ENCODE results near the gene CLEC4E. TPM values are rescaled to one million over a fixed set of nuclear protein-coding genes. Genes with fewer than 3 reads are reported as not detected.

Gene CLEC4E
- total RNA-seq, 1 donor, result not detected

GRCh38 chr12:8527250-8528130 lies 13.2 kb downstream of the CLEC4E start:
- Histone ChIP-seq H3K4me1 (ENCODE audit: insufficient read depth, low read length) (no peaks in the 10 kb centered on the region), H3K27me3 (ENCODE audit: insufficient read depth, low read length) (no peaks in the 10 kb centered on the region), H3K36me3 (ENCODE audit: insufficient read depth, low read length) (no peaks in the 10 kb centered on the region), H3K27ac (ENCODE audit: low read depth, low read length) (no peak overlapping the region), H3K79me2 (ENCODE audit: insufficient read depth, low read length) (no peaks in the 10 kb centered on the region), H3K4me3 (ENCODE audit: insufficient read depth, low read length) (no peak overlapping the region), H3K9me3 (ENCODE audit: low read depth, low read length) (no peaks in the 10 kb centered on the region), H3K4me2 (ENCODE audit: insufficient read depth, low read length) (no peak overlapping the region), H2AFZ (ENCODE audit: low read length) (no peak overlapping the region), H4K20me1 (ENCODE audit: insufficient read depth, low read length) (no peaks in the 10 kb centered on the region)
- DNase-seq (ENCODE audit: insufficient read length, low spot score, missing footprints), result no peak
- no peak for TF ChIP-seq CTCF (IDR thresholded peaks at IDR 0.05; ENCODE audit: extremely low read depth, low read depth, low read length)

DNA sequence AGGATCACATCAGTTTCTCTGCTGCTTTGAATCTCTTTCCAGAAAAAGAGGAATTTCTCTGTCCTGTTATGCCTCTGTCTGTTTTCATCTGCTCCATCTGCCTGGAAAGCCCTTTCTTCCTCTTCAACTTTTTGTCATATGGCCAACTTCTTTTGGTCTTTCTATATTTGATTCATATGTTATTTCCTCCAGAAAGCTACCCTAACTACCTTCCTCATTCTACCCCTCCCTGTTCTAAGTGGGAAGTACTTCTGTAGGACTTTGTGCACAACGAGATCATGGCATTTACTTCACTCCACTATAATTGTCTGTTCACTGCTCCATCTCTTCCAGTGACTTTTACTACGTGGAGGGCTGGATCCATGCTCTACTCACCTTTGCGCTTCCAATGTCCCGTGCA lies 21.5 kb downstream of the CLEC4E start:
- TF ChIP-seq CTCF (IDR thresholded peaks at IDR 0.05; ENCODE audit: extremely low read depth, low read depth, low read length), result no peak
- Histone ChIP-seq H3K4me2 (ENCODE audit: insufficient read depth, low read length) (no peak overlapping the region), H3K36me3 (ENCODE audit: insufficient read depth, low read length) (no peaks in the 10 kb centered on the region), H3K79me2 (ENCODE audit: insufficient read depth, low read length) (no peaks in the 10 kb centered on the region), H3K4me3 (ENCODE audit: insufficient read depth, low read length) (no peak overlapping the region), H3K27ac (ENCODE audit: low read depth, low read length) (no peak overlapping the region), H3K27me3 (ENCODE audit: insufficient read depth, low read length) (no peaks in the 10 kb centered on the region), H3K9me3 (ENCODE audit: low read depth, low read length) (no peaks in the 10 kb centered on the region), H2AFZ (ENCODE audit: low read length) (no peak overlapping the region), H4K20me1 (ENCODE audit: insufficient read depth, low read length) (no peaks in the 10 kb centered on the region), H3K4me1 (ENCODE audit: insufficient read depth, low read length) (no peaks in the 10 kb centered on the region)
- no peak for DNase-seq (ENCODE audit: insufficient read length, low spot score, missing footprints)

GRCh38 chr12:8517971-8518370 lies 22.7 kb downstream of the CLEC4E start:
- Histone ChIP-seq H2AFZ (ENCODE audit: low read length) (no peak overlapping the region), H3K9me3 (ENCODE audit: low read depth, low read length) (no peaks in the 10 kb centered on the region), H3K36me3 (ENCODE audit: insufficient read depth, low read length) (no peaks in the 10 kb centered on the region), H3K4me3 (ENCODE audit: insufficient read depth, low read length) (no peak overlapping the region), H3K4me2 (ENCODE audit: insufficient read depth, low read length) (no peak overlapping the region), H3K27ac (ENCODE audit: low read depth, low read length) (no peak overlapping the region), H3K79me2 (ENCODE audit: insufficient read depth, low read length) (no peaks in the 10 kb centered on the region), H3K4me1 (ENCODE audit: insufficient read depth, low read length) (no peaks in the 10 kb centered on the region), H3K27me3 (ENCODE audit: insufficient read depth, low read length) (no peaks in the 10 kb centered on the region), H4K20me1 (ENCODE audit: insufficient read depth, low read length) (no peaks in the 10 kb centered on the region)
- no peak for DNase-seq (ENCODE audit: insufficient read length, low spot score, missing footprints)
- no peak for TF ChIP-seq CTCF (IDR thresholded peaks at IDR 0.05; ENCODE audit: extremely low read depth, low read depth, low read length)

GRCh38 chr12:8513256-8513655 lies 27.4 kb downstream of the CLEC4E start, which contains the start of gene CLEC4D:
CLEC4D (plus strand) TSS chr12:8513503; CDS start chr12:8513733, 230 bp downstream.
- H3K9me3 ChIP-seq (ENCODE audit: low read depth, low read length), result no peaks in the 10 kb centered on the region
- no peak within 1 kb of the TSS for H3K27ac ChIP-seq (ENCODE audit: low read depth, low read length)
- H3K36me3 ChIP-seq (ENCODE audit: insufficient read depth, low read length), result no peaks in the 10 kb centered on the region
- no peaks in the 10 kb centered on the region for H3K27me3 ChIP-seq (ENCODE audit: insufficient read depth, low read length)
- H3K79me2 ChIP-seq (ENCODE audit: insufficient read depth, low read length), result no peaks in the 10 kb centered on the region
- TF ChIP-seq CTCF (IDR thresholded peaks at IDR 0.05; ENCODE audit: extremely low read depth, low read depth, low read length), result no peak
- no peaks in the 10 kb centered on the region for H4K20me1 ChIP-seq (ENCODE audit: insufficient read depth, low read length)
- no peak for DNase-seq (ENCODE audit: insufficient read length, low spot score, missing footprints)
- H3K4me1 ChIP-seq (ENCODE audit: insufficient read depth, low read length), result no peaks in the 10 kb centered on the region
- H3K4me3 ChIP-seq (ENCODE audit: insufficient read depth, low read length), result no peak within 1 kb of the TSS
- H2AFZ ChIP-seq (ENCODE audit: low read length), result no peak within 1 kb of the TSS
- no peak within 1 kb of the TSS for H3K4me2 ChIP-seq (ENCODE audit: insufficient read depth, low read length)

Measured in osteoblast (primary cell).